WTC11 (cell line): ENCODE data around the gene NEURL3.

ENCODE experiments used
- CREB1 ChIP-seq: sonication (generic); formaldehyde crosslinking; IDR thresholded peaks from 2 replicates; pipeline ENCODE4 v1.8.0; 2023; ENCODE audit warnings: mild to moderate bottlenecking, missing genetic modification reagents
- MYBL2 ChIP-seq: sonication (generic); formaldehyde crosslinking; IDR thresholded peaks from 2 replicates; pipeline ENCODE4 v1.8.1; 2023; ENCODE audit warnings: mild to moderate bottlenecking, moderate library complexity, missing genetic modification reagents
- ZNF423 ChIP-seq: fragments of 250-450 bp; sonication (Bioruptor Pico); IDR thresholded peaks from 2 replicates; pipeline ENCODE4 v2.1.2; 2022; ENCODE audit warnings: mild to moderate bottlenecking, moderate library complexity
- TF ChIP-seq, protein P1 (sequence below): fragments of 200-600 bp; IDR thresholded peaks from 2 replicates; pipeline ENCODE4 v1.8.0; 2022; ENCODE audit warnings: antibody characterized with exemption

- TF ChIP-seq, protein P1, sequence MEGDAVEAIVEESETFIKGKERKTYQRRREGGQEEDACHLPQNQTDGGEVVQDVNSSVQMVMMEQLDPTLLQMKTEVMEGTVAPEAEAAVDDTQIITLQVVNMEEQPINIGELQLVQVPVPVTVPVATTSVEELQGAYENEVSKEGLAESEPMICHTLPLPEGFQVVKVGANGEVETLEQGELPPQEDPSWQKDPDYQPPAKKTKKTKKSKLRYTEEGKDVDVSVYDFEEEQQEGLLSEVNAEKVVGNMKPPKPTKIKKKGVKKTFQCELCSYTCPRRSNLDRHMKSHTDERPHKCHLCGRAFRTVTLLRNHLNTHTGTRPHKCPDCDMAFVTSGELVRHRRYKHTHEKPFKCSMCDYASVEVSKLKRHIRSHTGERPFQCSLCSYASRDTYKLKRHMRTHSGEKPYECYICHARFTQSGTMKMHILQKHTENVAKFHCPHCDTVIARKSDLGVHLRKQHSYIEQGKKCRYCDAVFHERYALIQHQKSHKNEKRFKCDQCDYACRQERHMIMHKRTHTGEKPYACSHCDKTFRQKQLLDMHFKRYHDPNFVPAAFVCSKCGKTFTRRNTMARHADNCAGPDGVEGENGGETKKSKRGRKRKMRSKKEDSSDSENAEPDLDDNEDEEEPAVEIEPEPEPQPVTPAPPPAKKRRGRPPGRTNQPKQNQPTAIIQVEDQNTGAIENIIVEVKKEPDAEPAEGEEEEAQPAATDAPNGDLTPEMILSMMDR: no peak
- TF ChIP-seq CREB1 (no peak), MYBL2 (CRISPR knock-in tag) (no peak), ZNF423 (CRISPR knock-in tag) (no peak)
Measured at GRCh38 chr2:96508521-96509113, 3.5 kb upstream of the NEURL3 start.
